Measurements from ENCODE around the gene RPH3AL.

DNA sequence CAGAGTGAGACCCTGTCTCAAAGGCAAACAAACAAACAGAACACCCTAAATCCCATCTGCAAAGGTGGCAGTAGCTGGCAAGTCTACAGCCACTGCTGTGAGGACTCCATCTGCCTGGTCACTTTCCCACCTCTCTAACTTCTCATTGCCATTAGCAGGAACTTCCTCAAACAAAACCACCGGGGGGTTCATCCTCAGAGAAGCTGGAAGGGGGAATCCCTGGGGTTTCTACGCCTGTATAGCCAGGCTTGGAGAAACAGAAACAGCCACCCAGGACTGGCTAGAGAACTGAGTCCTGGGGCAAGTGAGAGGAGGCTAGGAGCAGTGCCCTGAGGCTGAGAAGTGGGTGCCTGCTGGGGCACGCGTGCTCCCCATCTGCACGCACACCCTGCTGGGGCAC, 7.3 kb downstream of the RPH3AL start:
- TF ChIP-seq CTCF (IDR thresholded peaks at IDR 0.05) (no peak), POLR2A (IDR thresholded peaks at IDR 0.05) (no peak)

Measured in right lobe of liver (tissue), 4 donors.